Fibroblast of lung (primary cell): Measurements from ENCODE around the gene SAA1. TPM values are rescaled to one million over a fixed set of nuclear protein-coding genes. Genes with fewer than 3 reads are reported as not detected.

Experiments used
- DNase-seq, 2 donors: peaks; one replicate each; pipeline versions ENCODE4 v3.0.0 to v3.0.0-alpha.2; 2010; ENCODE audit warnings: low read depth in 2 of 2
- H2AFZ ChIP-seq: 2 replicates; pipeline ENCODE4 v1.5.1; 2012; ENCODE audit warnings: low read length, control low read depth, inconsistent platforms
- H3K27ac ChIP-seq: 2 replicates; pipeline ENCODE4 v1.5.1; 2011; ENCODE audit warnings: low read length, control low read depth; ENCODE audit not compliant: insufficient read depth
- H3K27me3 ChIP-seq: 2 replicates; pipeline ENCODE4 v1.5.1; 2011; ENCODE audit warnings: mild to moderate bottlenecking, low read length; ENCODE audit not compliant: control insufficient read depth, insufficient read depth
- H3K36me3 ChIP-seq: 2 replicates; pipeline ENCODE4 v1.5.1; 2011; ENCODE audit warnings: low read length; ENCODE audit not compliant: control insufficient read depth, insufficient read depth
- H3K4me1 ChIP-seq: 2 replicates; pipeline ENCODE4 v1.5.1; 2011; ENCODE audit warnings: low read length; ENCODE audit not compliant: control insufficient read depth, insufficient read depth; ENCODE audit errors: extremely low read depth
- H3K4me2 ChIP-seq: 2 replicates; pipeline ENCODE4 v1.5.1; 2011; ENCODE audit warnings: low read length, control low read depth; ENCODE audit not compliant: insufficient read depth; ENCODE audit errors: extremely low read depth
- H3K4me3 ChIP-seq, 4 experiments: fragments of 200-600 bp in 1 of 4; sonication (generic) in 1 of 4; replicated peaks in 1 of 4; 2 replicates each; pipeline ENCODE4 v1.5.1; 2011 to 2016; ENCODE audit warnings: low read length in 4 of 4, low read depth in 3 of 4, mild to moderate bottlenecking in 3 of 4, control low read depth in 2 of 4, inconsistent platforms in 1 of 4, mixed read lengths in 1 of 4; ENCODE audit not compliant: insufficient read depth in 1 of 4; ENCODE audit errors: control extremely low read depth in 1 of 4
- H3K79me2 ChIP-seq: 2 replicates; pipeline ENCODE4 v1.5.1; 2012; ENCODE audit warnings: mild to moderate bottlenecking, low read length, inconsistent platforms; ENCODE audit not compliant: control insufficient read depth, insufficient read depth
- H3K9ac ChIP-seq: 2 replicates; pipeline ENCODE4 v1.5.1; 2011; ENCODE audit warnings: mild to moderate bottlenecking, low read length, control low read depth; ENCODE audit not compliant: insufficient read depth
- H3K9me3 ChIP-seq: 2 replicates; pipeline ENCODE4 v1.5.1; 2012; ENCODE audit warnings: low read depth, low read length; ENCODE audit not compliant: control insufficient read depth, insufficient read depth
- H4K20me1 ChIP-seq: 2 replicates; pipeline ENCODE4 v1.5.1; 2011; ENCODE audit warnings: low read length; ENCODE audit not compliant: control insufficient read depth, insufficient read depth; ENCODE audit errors: extremely low read depth
- CTCF ChIP-seq, 2 donors: IDR thresholded peaks in 1 of 2; conservative IDR thresholded peaks in 1 of 2; 1 replicate in 1 of 2; 2 replicates in 1 of 2; pipeline ENCODE4 v1.5.1; 2011 to 2012; ENCODE audit warnings: low read length in 2 of 2, control low read depth in 1 of 2, inconsistent platforms in 1 of 2, low read depth in 1 of 2, mild to moderate bottlenecking in 1 of 2
- EZH2 ChIP-seq: IDR thresholded peaks from 2 replicates; pipeline ENCODE4 v1.5.1; 2012; ENCODE audit warnings: low read length, control low read depth, mild to moderate bottlenecking; ENCODE audit errors: missing control alignments
- polyA plus RNA-seq, 2 donors: library from polyadenylated mRNA; depleted of rRNA in 1 of 2; stranded (reverse) in 1 of 2; unstranded in 1 of 2; fragments of >200 nt; gene quantifications; 2 replicates each; pipeline ENCODE4 v1.2.1, GENCODE V29; 2011 to 2012; ENCODE audit warnings: missing spikeins in 1 of 2
- total RNA-seq: library from RNA; depleted of rRNA; stranded (reverse); fragments of >200 nt; gene quantifications from 2 replicates; pipeline ENCODE4 v1.2.1, GENCODE V29; 2014

The SAA1 gene
- total and polyA plus RNA-seq, 2 donors (not counting 1 experiment from before 2014, with no cell fraction given): not detected

- Histone ChIP-seq H3K9ac (no peak overlapping the region), H3K4me1 (no peaks in the 10 kb centered on the region), H3K4me2 (no peak overlapping the region), H4K20me1 (no peaks in the 10 kb centered on the region), H3K4me3 (no peak overlapping the region), H3K27ac (no peak overlapping the region), H3K27me3 (no peaks in the 10 kb centered on the region), H3K36me3 (peaks cover 6% of the 10 kb centered on the region), H3K9me3 (no peaks in the 10 kb centered on the region), H2AFZ (no peak overlapping the region), H3K79me2 (no peaks in the 10 kb centered on the region)
- DNase-seq: no peak
- TF ChIP-seq CTCF (conservative IDR thresholded peaks at IDR 0.05 in 1 of 2, IDR thresholded peaks at IDR 0.05 in 1 of 2; ENCODE audit: low read depth in 1 of 2, low read length in 2 of 2) (no peak), EZH2 (no peak)
These were observed 33.7 kb downstream of the SAA1 start for GRCh38 chr11:18299721-18300120.

GRCh38 chr11:18304745-18305144 lies 38.7 kb downstream of the SAA1 start:
- no peak overlapping the region for H3K9ac ChIP-seq
- TF ChIP-seq CTCF (conservative IDR thresholded peaks at IDR 0.05 in 1 of 2, IDR thresholded peaks at IDR 0.05 in 1 of 2; ENCODE audit: low read depth in 1 of 2, low read length in 2 of 2) (no peak), EZH2 (no peak)
- H4K20me1 ChIP-seq: no peaks in the 10 kb centered on the region
- H3K9me3 ChIP-seq: no peaks in the 10 kb centered on the region
- H3K27ac ChIP-seq: no peak overlapping the region
- no peak overlapping the region for H3K4me2 ChIP-seq
- no peaks in the 10 kb centered on the region for H3K4me1 ChIP-seq
- no peak overlapping the region for H2AFZ ChIP-seq
- no peak for DNase-seq
- no peak overlapping the region for H3K4me3 ChIP-seq
- H3K36me3 ChIP-seq: peaks cover 2% of the 10 kb centered on the region
- H3K79me2 ChIP-seq: no peaks in the 10 kb centered on the region
- H3K27me3 ChIP-seq: no peaks in the 10 kb centered on the region

GRCh38 chr11:18307461-18308139 lies 41.5 kb downstream of the SAA1 start:
- DNase-seq: no peak
- no peak overlapping the region for H3K27ac ChIP-seq
- H3K79me2 ChIP-seq: no peaks in the 10 kb centered on the region
- no peaks in the 10 kb centered on the region for H3K9me3 ChIP-seq
- H4K20me1 ChIP-seq: no peaks in the 10 kb centered on the region
- H3K36me3 ChIP-seq: peaks cover 2% of the 10 kb centered on the region
- TF ChIP-seq EZH2 (no peak), CTCF (conservative IDR thresholded peaks at IDR 0.05 in 1 of 2, IDR thresholded peaks at IDR 0.05 in 1 of 2; ENCODE audit: low read depth in 1 of 2, low read length in 2 of 2) (no peak)
- no peak overlapping the region for H3K9ac ChIP-seq
- H3K27me3 ChIP-seq: no peaks in the 10 kb centered on the region
- no peak overlapping the region for H2AFZ ChIP-seq
- H3K4me3 ChIP-seq: no peak overlapping the region
- H3K4me1 ChIP-seq: no peaks in the 10 kb centered on the region
- no peak overlapping the region for H3K4me2 ChIP-seq
